ENCODE data around the gene RAB22A.

Gene RAB22A

GRCh38 chr20:58331961-58332551 lies 22.5 kb downstream of the RAB22A start:
- peaks cover 26% of the 10 kb centered on the region for H3K36me3 ChIP-seq (ENCODE audit: low read depth)
- H3K27me3 ChIP-seq (ENCODE audit: insufficient read depth, poor library complexity, severe bottlenecking) = no peaks in the 10 kb centered on the region
- no peak for DNase-seq (ENCODE audit: low spot score)
- no peaks in the 10 kb centered on the region for H3K9me3 ChIP-seq (ENCODE audit: severe bottlenecking)
- TF ChIP-seq CTCF (IDR thresholded peaks at IDR 0.05; ENCODE audit: poor library complexity, severe bottlenecking) = no peak
- ATAC-seq (ENCODE audit: low read depth) = peak; percentile 12; the same call in 2 of the 3 replicates
- H3K27ac ChIP-seq (ENCODE audit: poor library complexity, severe bottlenecking) = no peak overlapping the region
- H3K4me1 ChIP-seq (ENCODE audit: insufficient read depth, poor library complexity, severe bottlenecking) = no peaks in the 10 kb centered on the region
- no peak overlapping the region for H3K4me3 ChIP-seq (ENCODE audit: severe bottlenecking)

- Histone ChIP-seq H3K27ac (ENCODE audit: poor library complexity, severe bottlenecking) (peak overlapping the region; percentile 99), H3K4me3 (ENCODE audit: severe bottlenecking) (no peak overlapping the region), H3K36me3 (ENCODE audit: low read depth) (peaks cover 14% of the 10 kb centered on the region), H3K27me3 (ENCODE audit: insufficient read depth, poor library complexity, severe bottlenecking) (no peaks in the 10 kb centered on the region), H3K4me1 (ENCODE audit: insufficient read depth, poor library complexity, severe bottlenecking) (peaks cover 50% of the 10 kb centered on the region), H3K9me3 (ENCODE audit: severe bottlenecking) (no peaks in the 10 kb centered on the region)
- ATAC-seq (ENCODE audit: low read depth) = no peak
- DNase-seq (ENCODE audit: low spot score) = no peak
- no peak for TF ChIP-seq CTCF (IDR thresholded peaks at IDR 0.05; ENCODE audit: poor library complexity, severe bottlenecking)
Observed at GRCh38 chr20:58339741-58340140, 30.2 kb downstream of the RAB22A start.

- peaks cover 18% of the 10 kb centered on the region for H3K36me3 ChIP-seq (ENCODE audit: low read depth)
- H3K4me3 ChIP-seq (ENCODE audit: severe bottlenecking) = no peak overlapping the region
- no peaks in the 10 kb centered on the region for H3K9me3 ChIP-seq (ENCODE audit: severe bottlenecking)
- H3K4me1 ChIP-seq (ENCODE audit: insufficient read depth, poor library complexity, severe bottlenecking) = peaks cover 54% of the 10 kb centered on the region
- peak overlapping the region; percentile 99 for H3K27ac ChIP-seq (ENCODE audit: poor library complexity, severe bottlenecking)
- H3K27me3 ChIP-seq (ENCODE audit: insufficient read depth, poor library complexity, severe bottlenecking) = no peaks in the 10 kb centered on the region
- ATAC-seq (ENCODE audit: low read depth) (no peak), DNase-seq (ENCODE audit: low spot score) (no peak)
- TF ChIP-seq CTCF (IDR thresholded peaks at IDR 0.05; ENCODE audit: poor library complexity, severe bottlenecking) = no peak
Observed at GRCh38 chr20:58340151-58340550, 30.6 kb downstream of the RAB22A start.

GRCh38 chr20:58340853-58341252 lies 31.3 kb downstream of the RAB22A start:
- Histone ChIP-seq H3K27me3 (ENCODE audit: insufficient read depth, poor library complexity, severe bottlenecking) (no peaks in the 10 kb centered on the region), H3K27ac (ENCODE audit: poor library complexity, severe bottlenecking) (peak overlapping the region; percentile 99), H3K4me1 (ENCODE audit: insufficient read depth, poor library complexity, severe bottlenecking) (peaks cover 54% of the 10 kb centered on the region), H3K36me3 (ENCODE audit: low read depth) (peaks cover 25% of the 10 kb centered on the region), H3K9me3 (ENCODE audit: severe bottlenecking) (no peaks in the 10 kb centered on the region), H3K4me3 (ENCODE audit: severe bottlenecking) (no peak overlapping the region)
- no peak for DNase-seq (ENCODE audit: low spot score)
- ATAC-seq (ENCODE audit: low read depth) = no peak
- no peak for TF ChIP-seq CTCF (IDR thresholded peaks at IDR 0.05; ENCODE audit: poor library complexity, severe bottlenecking)

Data from RWPE2 (cell line).